DMS79 treated with DMSO at 0.1 percent for 48 hours (cell line): Measurements from ENCODE around the gene CACNA2D4.

ENCODE experiments used
- DNase-seq: peaks from one replicate; lab custom pipeline; 2025; lab: John Stamatoyannopoulos, UW

CACNA2D4 gene

GRCh38 chr12:1885599-1886245, 32.7 kb downstream of the CACNA2D4 start:
- DNase-seq, result no peak

DNA sequence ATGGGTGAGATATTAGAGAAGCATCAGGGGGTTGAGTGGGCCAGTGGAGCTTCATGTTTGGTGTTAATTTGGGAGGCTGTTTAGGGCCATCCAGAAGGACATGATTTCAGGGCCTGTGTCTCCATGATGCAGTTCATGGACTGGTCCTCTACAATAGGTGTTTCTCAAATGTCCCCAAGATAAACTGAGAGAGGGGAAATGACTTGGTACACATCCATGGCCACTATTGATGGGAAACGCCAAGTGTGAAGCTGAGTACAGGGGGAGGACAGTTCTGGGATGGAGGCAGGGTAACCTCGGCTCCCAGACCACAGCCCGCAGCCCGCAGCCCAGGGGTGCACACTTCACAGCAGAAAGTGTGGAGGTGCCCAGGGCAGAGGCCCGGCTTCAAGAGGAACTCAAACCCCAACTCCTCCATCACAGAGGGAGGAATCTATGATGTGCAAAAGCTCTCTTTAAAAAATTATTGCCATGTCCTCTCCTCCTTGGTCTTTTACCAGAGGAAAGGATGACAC, 33.3 kb downstream of the CACNA2D4 start:
- no peak for DNase-seq

GRCh38 chr12:1884651-1885050, 33.8 kb downstream of the CACNA2D4 start:
- no peak for DNase-seq

GRCh38 chr12:1883513-1883912, 34.9 kb downstream of the CACNA2D4 start:
- DNase-seq, result no peak

GRCh38 chr12:1882850-1883470, 35.5 kb downstream of the CACNA2D4 start:
- no peak for DNase-seq

DNA sequence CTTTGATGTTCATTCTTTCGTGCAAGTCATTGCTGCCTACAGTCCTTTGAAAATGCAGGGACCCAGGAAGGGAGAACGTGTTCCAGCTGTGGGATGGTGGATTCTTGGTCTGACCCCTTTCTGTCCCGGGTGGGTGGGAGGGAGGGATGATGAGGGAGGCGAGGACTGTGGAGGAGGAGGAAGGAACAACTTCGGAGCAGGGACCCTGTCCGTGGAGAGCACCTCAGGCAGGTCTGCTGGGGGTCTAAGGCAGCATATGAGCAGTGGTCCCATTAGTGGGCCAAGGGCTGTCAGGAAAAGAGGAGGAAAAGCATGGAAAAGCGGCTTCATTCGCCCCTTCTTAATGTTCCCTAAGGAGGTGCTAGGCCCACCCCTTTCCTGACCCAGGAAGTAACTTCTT, 36.0 kb downstream of the CACNA2D4 start:
- DNase-seq, result no peak

DNA sequence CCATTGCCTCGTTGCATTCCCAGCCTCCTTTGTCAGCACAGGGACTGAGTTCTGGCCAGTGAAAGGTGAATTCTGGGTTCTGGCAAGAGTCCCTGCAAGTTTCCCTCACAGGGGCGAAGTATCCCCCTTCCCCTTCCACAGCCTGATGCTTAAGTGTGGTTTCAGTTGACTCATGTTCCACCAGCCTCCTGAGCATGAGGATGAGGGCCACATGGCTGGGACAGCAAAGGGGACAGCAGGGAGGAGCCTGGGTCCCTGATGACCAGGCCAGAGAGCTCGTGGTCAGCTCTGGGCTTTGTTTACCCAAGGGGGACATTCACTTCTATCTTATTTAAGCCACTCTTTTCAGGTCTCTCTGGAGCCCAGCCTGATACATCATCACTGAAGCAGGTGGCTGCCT, 36.5 kb downstream of the CACNA2D4 start:
- no peak for DNase-seq

DNA sequence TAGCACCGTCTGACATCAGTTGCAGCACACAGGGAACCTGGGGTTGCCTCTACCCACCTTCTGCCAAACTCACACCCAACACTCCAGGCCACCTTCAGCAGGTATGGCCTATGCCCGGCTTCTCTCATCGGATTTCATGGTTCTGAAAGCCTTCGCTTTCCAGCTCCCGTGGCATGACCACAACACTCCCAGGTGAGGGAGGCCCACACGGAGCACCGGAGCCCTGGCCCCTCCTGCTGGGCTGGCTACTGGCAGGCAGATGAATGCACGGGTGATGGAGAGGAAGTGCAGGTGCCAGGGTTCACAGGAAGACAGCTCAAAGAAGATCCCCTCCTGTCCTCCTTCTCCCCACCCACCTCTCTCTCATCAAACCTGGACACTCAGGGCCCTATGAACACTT, 37.2 kb downstream of the CACNA2D4 start:
- DNase-seq, result no peak

GRCh38 chr12:1880876-1881275, 37.6 kb downstream of the CACNA2D4 start:
- DNase-seq, result no peak

DNA sequence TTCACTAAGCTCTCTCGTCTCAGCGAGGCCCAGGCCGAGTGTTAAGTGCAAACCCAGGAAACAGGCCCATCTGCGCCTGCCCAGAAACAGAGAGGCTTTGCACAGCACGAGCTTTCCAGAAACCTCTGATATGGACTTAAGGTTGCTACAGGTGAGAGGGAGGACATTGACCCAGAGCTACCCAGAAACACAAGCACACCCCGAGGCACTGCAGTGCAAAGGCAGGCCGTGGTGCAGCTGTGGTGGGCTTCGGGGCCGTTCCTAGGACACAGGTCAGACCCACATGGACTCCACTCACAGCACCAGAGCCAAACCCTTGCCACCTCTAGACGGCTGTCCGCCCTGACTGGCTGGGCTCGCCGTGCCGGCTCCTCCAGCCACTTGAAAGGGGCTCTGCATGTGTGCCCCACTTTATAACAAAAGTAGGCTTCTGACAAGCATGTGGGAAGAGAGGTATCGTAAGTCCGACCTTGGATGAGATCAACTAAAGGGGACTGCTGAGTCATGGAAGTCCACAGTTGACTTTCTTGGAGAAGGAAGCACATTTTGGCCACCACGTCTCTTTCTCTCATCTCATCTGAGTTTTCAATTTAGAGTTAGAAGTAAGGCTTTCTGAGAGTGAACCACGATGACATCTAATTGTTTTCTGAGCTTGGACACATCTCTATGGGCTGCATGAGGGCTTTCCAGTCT, 38.2 kb downstream of the CACNA2D4 start:
- no peak for DNase-seq

GRCh38 chr12:1879633-1880032, 38.8 kb downstream of the CACNA2D4 start:
- no peak for DNase-seq

DNA sequence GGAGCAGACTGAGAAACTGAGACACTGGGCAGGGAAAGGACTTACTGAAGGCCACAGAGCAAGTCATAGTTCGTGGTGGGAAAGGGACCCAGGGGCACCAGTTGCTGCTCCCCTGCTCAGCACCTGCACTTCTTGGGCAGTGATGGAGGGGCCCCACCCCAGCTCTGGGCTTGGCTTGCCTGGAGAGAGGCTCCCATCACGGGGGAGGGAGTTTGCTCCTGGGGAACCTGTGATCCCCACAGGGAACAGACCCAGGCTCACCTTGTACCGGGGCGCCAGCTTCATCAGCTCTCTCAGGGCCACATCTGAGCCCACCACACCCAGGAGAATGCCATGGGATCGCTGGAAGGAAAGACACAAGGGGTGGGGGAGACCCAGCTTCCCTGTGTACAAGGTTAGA, 39.8 kb downstream of the CACNA2D4 start:
- DNase-seq, result no peak

DNA sequence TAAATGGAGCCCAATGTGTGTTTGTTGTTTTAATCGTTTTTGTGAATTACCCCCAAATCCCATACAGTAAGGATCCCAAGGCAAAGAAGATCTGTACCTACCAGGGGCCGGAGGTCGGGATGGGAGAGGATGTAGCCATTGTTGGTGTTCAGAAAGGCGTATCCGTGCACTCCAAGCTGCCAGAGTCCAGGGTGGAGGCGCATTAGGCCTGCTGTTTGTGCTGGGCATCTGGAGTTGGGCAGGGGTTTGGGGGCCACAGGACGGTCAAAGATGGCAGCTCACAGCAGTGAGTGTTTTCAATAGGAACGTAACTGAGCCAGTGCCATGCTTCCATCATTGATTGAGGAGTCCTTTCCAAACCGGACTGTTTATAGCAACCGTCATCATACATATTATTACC, 40.2 kb downstream of the CACNA2D4 start:
- no peak for DNase-seq

GRCh38 chr12:1877169-1877878, 41.1 kb downstream of the CACNA2D4 start:
- no peak for DNase-seq

DNA sequence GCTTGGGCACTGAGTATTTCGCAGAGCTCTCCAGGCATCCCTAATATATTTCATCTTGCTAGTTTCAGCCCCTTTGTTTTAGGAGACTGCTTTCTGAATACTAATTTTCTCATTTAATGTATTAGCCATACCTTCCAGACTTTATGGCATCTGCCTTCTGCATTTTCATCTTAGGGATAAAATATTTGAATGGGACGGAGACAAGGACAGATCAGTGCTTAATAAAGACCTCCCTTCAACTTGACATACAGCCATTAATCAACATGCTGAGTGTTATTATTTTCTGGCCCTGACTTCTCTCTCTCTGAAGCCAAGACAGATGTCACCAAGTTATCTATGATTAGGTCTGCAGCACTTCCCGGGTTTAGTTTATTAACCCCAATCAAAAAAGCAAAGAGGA, 42.4 kb downstream of the CACNA2D4 start:
- DNase-seq, result no peak

DNA sequence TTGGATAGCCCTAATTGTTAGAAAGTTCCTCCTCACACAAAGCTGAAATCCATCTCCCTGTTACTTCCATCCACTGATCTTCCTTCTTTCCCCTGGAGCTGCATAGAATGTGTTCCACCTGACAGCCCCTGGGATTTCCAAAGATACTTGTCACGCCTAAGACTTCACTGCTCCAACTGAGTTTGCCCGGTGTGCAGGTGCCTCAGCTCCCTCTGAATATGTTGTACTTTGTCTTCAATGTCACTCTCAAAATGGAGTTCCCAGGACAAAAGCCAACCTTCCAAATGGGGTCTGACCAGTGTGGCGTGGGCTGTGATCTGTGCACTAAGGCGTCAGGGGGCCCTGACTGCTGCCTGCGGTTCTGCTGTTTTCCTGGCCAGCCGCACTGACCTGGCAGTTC, 42.8 kb downstream of the CACNA2D4 start:
- peak; percentile 21 for DNase-seq

DNA sequence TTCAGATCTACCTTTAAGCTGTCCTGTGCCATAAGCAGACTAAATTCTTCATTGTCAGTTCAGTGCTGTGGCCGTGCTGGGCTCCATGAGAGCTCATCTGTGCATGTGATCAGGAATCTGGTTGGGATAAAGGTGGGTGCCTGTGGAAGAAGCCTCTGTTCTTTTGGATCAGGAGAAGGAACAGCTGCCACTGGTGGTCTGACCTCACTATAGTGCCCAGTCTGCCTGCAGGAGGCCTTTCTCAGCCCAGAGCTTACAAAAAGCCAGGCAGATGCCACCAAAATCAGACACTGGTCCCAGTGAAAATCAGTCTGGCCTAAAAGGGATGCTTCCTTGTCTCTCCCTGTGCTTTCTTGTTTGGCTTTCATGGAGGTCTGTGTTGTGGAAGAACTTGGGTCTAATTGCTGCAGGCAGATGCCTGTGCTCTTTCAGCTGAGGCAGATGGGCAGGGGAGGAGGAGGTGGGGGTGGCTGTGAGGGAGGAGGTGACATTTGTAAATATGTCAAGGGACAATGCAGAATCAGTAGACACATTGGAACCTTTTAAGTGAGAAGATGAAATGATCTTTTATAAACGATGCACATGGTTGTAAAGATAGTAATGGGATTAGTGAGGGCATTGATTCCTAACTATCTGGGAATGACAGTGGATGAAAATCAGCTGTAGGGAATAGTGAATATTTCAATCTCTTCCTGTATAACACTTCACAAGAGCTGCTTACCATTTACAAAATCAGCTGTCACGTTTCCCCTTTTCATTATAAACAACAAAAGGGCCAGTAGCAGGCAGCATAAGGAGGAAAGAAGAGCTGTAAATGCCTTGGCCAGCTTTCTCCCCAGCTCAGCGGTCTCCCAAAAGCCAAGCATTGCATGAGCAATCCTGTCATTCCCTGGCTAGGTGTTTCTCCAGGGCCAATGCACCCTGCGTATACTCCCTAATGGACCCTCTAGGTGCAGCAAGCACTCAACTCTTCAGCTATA, 44.6 kb downstream of the CACNA2D4 start:
- no peak for DNase-seq

- DNase-seq, result no peak
Observed at GRCh38 chr12:1872448-1872847, 46.0 kb downstream of the CACNA2D4 start.

GRCh38 chr12:1872001-1872400, 46.5 kb downstream of the CACNA2D4 start:
- DNase-seq, result no peak

DNA sequence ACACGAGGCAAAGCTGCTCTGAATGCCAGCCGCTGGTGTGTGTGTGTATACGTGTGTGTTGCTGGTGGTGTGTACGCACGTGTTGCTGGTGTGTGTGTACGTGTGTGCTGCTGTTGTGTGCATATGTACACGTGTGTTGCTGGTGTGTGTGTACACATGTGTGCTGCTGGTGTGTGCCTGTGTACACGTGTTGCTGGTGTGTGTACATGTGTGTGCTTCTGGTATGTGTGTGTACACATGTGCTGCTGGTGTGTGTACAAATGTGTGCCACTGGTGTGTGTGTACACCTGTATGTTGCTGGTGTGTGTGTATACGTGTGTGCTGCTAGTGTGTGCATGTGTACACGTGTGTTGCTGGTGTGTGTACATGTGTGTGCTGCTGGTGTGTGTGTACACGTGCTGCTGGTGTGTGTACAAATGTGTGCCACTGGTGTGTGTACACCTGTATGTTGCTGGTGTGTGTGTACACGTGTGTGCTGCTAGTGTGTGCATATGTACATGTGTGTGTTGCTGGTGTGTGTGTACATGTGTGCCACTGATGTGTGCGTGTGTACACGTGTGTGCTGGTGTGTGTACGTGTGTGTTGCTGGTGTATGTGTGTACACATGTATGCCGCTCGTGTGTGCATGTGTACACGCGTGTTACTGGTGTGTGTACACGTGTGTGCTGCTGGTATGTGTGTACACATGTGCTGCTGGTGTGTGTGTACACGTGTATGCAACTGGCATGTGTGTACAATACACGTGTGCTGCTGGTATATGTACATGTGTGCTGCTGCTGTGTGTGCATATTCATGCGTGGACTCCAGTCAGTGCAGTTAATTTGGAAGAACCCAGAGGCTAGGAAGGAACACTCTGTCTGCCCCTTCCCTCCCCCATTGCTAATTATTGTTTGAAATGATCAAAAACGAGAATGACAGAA, 47.2 kb downstream of the CACNA2D4 start:
- DNase-seq, result no peak
